Lower leg skin (tissue), 3 donors: ENCODE results near the gene CYREN.

ENCODE experiments used
- POLR2A ChIP-seq, 2 donors: fragments of 450-650 bp; IDR thresholded peaks; one replicate each; pipeline ENCODE4 v1.6.1; 2016 to 2017; ENCODE audit warnings: antibody characterized with exemption in 2 of 2, mild to moderate bottlenecking in 1 of 2, moderate library complexity in 1 of 2
- TF ChIP-seq, protein P1 (sequence below), 3 donors: fragments of 450-650 bp; IDR thresholded peaks; one replicate each; pipeline ENCODE4 v1.5.1; 2016; ENCODE audit warnings: antibody characterized with exemption in 3 of 3, mild to moderate bottlenecking in 3 of 3, moderate library complexity in 2 of 3

DNA sequence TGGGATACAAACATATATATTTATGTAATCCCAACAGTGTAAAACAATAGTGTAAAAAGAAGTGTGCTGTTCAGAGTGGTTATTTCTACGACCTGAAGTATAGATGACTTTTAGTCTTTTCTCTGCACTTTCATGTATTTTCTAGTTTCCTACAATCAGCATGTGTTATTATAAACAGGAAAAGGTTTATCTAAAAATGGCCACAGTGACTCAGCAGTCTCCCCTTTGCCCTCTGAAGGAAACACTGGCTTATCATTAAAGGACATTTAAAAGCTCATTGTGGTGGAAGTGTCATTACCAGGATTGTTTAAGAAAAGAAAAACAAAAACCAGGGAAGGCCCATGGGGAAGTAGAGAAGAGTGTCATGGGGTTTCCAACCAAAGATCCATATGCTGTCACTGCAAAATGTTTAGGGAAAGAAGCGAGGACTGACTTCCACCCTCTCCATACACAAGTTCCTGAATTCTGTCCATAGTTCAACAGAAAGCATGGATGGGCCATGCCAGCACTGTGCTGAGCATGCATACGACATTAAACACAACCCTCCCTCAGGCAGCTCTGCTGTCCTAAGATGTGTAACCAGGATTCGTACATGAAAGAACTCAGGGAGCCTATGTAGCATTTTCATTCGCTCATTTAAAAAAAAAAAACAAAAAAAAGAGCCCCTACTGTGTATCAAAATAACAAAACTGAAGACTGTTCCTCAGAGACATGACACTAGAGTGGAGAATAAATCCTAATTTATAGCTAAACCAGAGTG lies 10.2 kb downstream of the CYREN start:
- TF ChIP-seq, protein P1, sequence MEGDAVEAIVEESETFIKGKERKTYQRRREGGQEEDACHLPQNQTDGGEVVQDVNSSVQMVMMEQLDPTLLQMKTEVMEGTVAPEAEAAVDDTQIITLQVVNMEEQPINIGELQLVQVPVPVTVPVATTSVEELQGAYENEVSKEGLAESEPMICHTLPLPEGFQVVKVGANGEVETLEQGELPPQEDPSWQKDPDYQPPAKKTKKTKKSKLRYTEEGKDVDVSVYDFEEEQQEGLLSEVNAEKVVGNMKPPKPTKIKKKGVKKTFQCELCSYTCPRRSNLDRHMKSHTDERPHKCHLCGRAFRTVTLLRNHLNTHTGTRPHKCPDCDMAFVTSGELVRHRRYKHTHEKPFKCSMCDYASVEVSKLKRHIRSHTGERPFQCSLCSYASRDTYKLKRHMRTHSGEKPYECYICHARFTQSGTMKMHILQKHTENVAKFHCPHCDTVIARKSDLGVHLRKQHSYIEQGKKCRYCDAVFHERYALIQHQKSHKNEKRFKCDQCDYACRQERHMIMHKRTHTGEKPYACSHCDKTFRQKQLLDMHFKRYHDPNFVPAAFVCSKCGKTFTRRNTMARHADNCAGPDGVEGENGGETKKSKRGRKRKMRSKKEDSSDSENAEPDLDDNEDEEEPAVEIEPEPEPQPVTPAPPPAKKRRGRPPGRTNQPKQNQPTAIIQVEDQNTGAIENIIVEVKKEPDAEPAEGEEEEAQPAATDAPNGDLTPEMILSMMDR (IDR thresholded peaks at IDR 0.05) = no peak
- TF ChIP-seq POLR2A (IDR thresholded peaks at IDR 0.05) = no peak
